ENCODE data around the gene TSPAN18. TPM values are rescaled to one million over a fixed set of nuclear protein-coding genes. Genes with fewer than 3 reads are reported as not detected.
A peak's percentile ranks its signal among the peaks of the same experiment; 100 is the strongest.

The TSPAN18 gene
- total and polyA plus RNA-seq, 11 donors, result 40.0 to 151 (median 74.9) TPM

DNA sequence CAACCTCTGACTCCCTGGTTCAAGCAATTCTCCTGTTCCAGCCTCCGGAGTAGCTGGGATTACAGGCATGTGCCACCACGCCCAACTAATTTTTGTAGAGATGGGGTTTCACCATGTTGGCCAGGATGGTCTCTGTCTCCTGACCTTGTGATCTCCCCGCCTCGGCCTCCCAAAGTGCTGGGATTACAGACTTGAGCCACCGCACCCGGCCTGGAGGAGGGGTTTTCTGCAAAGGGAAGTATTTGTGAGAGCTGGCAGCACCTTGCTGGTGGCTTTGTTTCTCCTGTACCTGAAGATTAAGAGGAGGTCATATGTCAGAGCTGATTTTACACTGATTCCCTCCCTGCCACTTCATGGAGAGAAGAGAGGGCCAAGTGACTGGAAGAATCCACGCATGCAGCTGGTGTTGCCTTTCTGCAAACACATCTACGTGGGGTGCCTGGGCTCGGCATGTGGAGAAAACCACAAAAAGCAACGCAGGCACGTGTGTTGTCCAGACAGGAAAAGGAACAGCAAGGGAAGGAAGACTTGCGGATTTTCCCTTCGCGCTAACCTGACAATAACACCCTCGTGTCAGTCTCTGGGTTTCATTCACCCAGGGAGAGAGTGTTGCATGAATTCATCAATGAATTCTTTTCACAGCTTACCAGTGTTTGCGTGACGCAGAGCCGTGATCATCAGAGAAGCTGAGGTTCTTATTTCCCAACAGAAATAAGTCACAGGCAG is 61.9 kb downstream of the TSPAN18 start:
- Histone ChIP-seq H3K4me3 (no peak overlapping the region), H3K4me1 (peaks cover 4 to 81% (median 31%) of the 10 kb centered on the region in 12 donors), H3K36me3 (peaks cover 0 to 5% (median 0%) of the 10 kb centered on the region in 9 donors), H3K27me3 (no peaks in the 10 kb centered on the region), H3K27ac (no peak overlapping the region), H3K9me3 (no peaks in the 10 kb centered on the region)
- 68 to 75% (median 70%) methylated on average over 18 of the region's 18 CpGs for WGBS, 4 donors
- DNase-seq, result no peak
- intact Hi-C loops (cut with DNase I), result loop anchor here in 4 of 10 donors (5.0 to 10.0 kb wide), 5 partner anchors 76 to 164 kb away; no protein-coding TSS in a partner anchor
- TF ChIP-seq CTCF (IDR thresholded peaks at IDR 0.05) (no peak), POLR2A (IDR thresholded peaks at IDR 0.05) (no peak)
- ATAC-seq, result no peak

GRCh38 chr11:44789496-44789895 is 62.7 kb downstream of the TSPAN18 start:
- intact Hi-C loops (cut with DNase I), result loop anchor here in 4 of 10 donors (5.0 to 10.0 kb wide), 5 partner anchors 75 to 165 kb away; no protein-coding TSS in a partner anchor
- Histone ChIP-seq H3K27me3 (no peaks in the 10 kb centered on the region), H3K9me3 (no peaks in the 10 kb centered on the region), H3K27ac (no peak overlapping the region), H3K4me3 (no peak overlapping the region), H3K4me1 (peaks cover 0 to 76% (median 23%) of the 10 kb centered on the region in 12 donors), H3K36me3 (peaks cover 0 to 5% (median 0%) of the 10 kb centered on the region in 9 donors)
- DNase-seq (no peak), ATAC-seq (no peak)
- WGBS, 4 donors, result 33 to 50% (median 41%) methylated on average over 3 of the region's 3 CpGs
- TF ChIP-seq POLR2A (IDR thresholded peaks at IDR 0.05) (no peak), CTCF (IDR thresholded peaks at IDR 0.05) (no peak)

- H3K9me3 ChIP-seq, result no peaks in the 10 kb centered on the region
- H3K36me3 ChIP-seq, result peaks cover 0 to 5% (median 0%) of the 10 kb centered on the region in 9 donors
- ATAC-seq (no peak), DNase-seq (no peak)
- H3K4me1 ChIP-seq, result peaks cover 0 to 69% (median 19%) of the 10 kb centered on the region in 12 donors
- H3K4me3 ChIP-seq, result no peak overlapping the region
- no peak for TF ChIP-seq POLR2A (IDR thresholded peaks at IDR 0.05)
- no peak for TF ChIP-seq CTCF (IDR thresholded peaks at IDR 0.05)
- intact Hi-C loops (cut with DNase I), result no loop called here
- H3K27ac ChIP-seq, result no peak overlapping the region
- 89 to 96% (median 93%) methylated on average over 10 of the region's 10 CpGs for WGBS, 4 donors
- H3K27me3 ChIP-seq, result no peaks in the 10 kb centered on the region
Observed at GRCh38 chr11:44790211-44790610, 63.4 kb downstream of the TSPAN18 start.

GRCh38 chr11:44791316-44791925 is 64.7 kb downstream of the TSPAN18 start:
- H3K27me3 ChIP-seq, result no peaks in the 10 kb centered on the region
- peaks cover 0 to 58% (median 17%) of the 10 kb centered on the region in 12 donors for H3K4me1 ChIP-seq
- no peaks in the 10 kb centered on the region for H3K9me3 ChIP-seq
- no peak overlapping the region for H3K4me3 ChIP-seq
- DNase-seq (no peak), ATAC-seq (peak in 1 of 4 donors; percentile 23)
- no peak for TF ChIP-seq CTCF (IDR thresholded peaks at IDR 0.05)
- no peak for TF ChIP-seq POLR2A (IDR thresholded peaks at IDR 0.05)
- WGBS, 4 donors, result 85 to 92% (median 89%) methylated on average over 10 to 13 of the region's 13 CpGs
- no peak overlapping the region for H3K27ac ChIP-seq
- intact Hi-C loops (cut with DNase I), result no loop called here
- H3K36me3 ChIP-seq, result peaks cover 0 to 5% (median 0%) of the 10 kb centered on the region in 9 donors
